SH-SY5Y (cell line): ENCODE results near the gene ADARB2.

Experiments used
- GATA2 ChIP-seq: IDR thresholded peaks from 2 replicates; pipeline ENCODE4 v1.6.1; 2011; ENCODE audit warnings: mild to moderate bottlenecking, low read depth, low read length
- GATA3 ChIP-seq: IDR thresholded peaks from 2 replicates; pipeline ENCODE4 v1.6.1; 2011; ENCODE audit warnings: low read depth, mild to moderate bottlenecking, low read length, moderate library complexity

GRCh38 chr10:1424648-1425047, 312.7 kb downstream of the ADARB2 start:
- TF ChIP-seq GATA2 (no peak), GATA3 (no peak)
